Middle frontal gyrus (tissue), 1 donor: ENCODE results near the gene SCUBE3.
A peak's percentile ranks its signal among the peaks of the same experiment; 100 is the strongest.

Source experiments
- DNase-seq: peaks from one replicate; pipeline ENCODE4 v3.0.0-alpha.2; 2015; ENCODE audit warnings: low spot score; ENCODE audit errors: extremely low spot score

The SCUBE3 gene

GRCh38 chr6:35238843-35239289 is 25.1 kb downstream of the SCUBE3 start:
- no peak for DNase-seq

- no peak for DNase-seq
Measured at GRCh38 chr6:35239581-35239980, 25.8 kb downstream of the SCUBE3 start.

- DNase-seq: peak; percentile 40
Measured at GRCh38 chr6:35240838-35241801, 27.4 kb downstream of the SCUBE3 start.

- no peak for DNase-seq
Measured at GRCh38 chr6:35242486-35242885, 28.7 kb downstream of the SCUBE3 start.

GRCh38 chr6:35242906-35243305 is 29.1 kb downstream of the SCUBE3 start:
- DNase-seq: no peak

- DNase-seq: no peak
Measured at GRCh38 chr6:35243386-35243958, 29.7 kb downstream of the SCUBE3 start.

GRCh38 chr6:35244551-35244950 is 30.8 kb downstream of the SCUBE3 start:
- DNase-seq: no peak

GRCh38 chr6:35247642-35248231 is 34.0 kb downstream of the SCUBE3 start:
- DNase-seq: no peak

GRCh38 chr6:35248300-35248699 is 34.5 kb downstream of the SCUBE3 start:
- DNase-seq: no peak

- DNase-seq: no peak
Measured at GRCh38 chr6:35248965-35249364, 35.2 kb downstream of the SCUBE3 start.

- no peak for DNase-seq
Measured at GRCh38 chr6:35251949-35252348, 38.2 kb downstream of the SCUBE3 start.

- no peak for DNase-seq
Measured at GRCh38 chr6:35253249-35253648, 39.5 kb downstream of the SCUBE3 start.

GRCh38 chr6:35258336-35258735 is 44.6 kb downstream of the SCUBE3 start:
- no peak for DNase-seq

- no peak for DNase-seq
Measured at GRCh38 chr6:35258858-35259193, 45.1 kb downstream of the SCUBE3 start.

GRCh38 chr6:35259194-35259947 is 45.6 kb downstream of the SCUBE3 start, which contains the start of gene ZNF76:
Gene ZNF76, plus strand, starts transcription at chr6:35259735. Its CDS starts 21,417 bp downstream, at chr6:35281152.
- DNase-seq: peak; percentile 97

- DNase-seq: no peak
Measured at GRCh38 chr6:35259948-35260590, 46.3 kb downstream of the SCUBE3 start.

- no peak for DNase-seq
Measured at GRCh38 chr6:35260591-35261570, 47.1 kb downstream of the SCUBE3 start.

GRCh38 chr6:35262596-35262995 is 48.8 kb downstream of the SCUBE3 start:
- DNase-seq: no peak

GRCh38 chr6:35264550-35265274 is 51.0 kb downstream of the SCUBE3 start:
- DNase-seq: no peak
